ENCODE measurements around the gene EP400.
"Not testable (repeated sequence)": the region's sequence is repeated elsewhere in the genome, so short reads cannot be mapped to it uniquely, and the experiment has no call there.

The EP400 gene

DNA sequence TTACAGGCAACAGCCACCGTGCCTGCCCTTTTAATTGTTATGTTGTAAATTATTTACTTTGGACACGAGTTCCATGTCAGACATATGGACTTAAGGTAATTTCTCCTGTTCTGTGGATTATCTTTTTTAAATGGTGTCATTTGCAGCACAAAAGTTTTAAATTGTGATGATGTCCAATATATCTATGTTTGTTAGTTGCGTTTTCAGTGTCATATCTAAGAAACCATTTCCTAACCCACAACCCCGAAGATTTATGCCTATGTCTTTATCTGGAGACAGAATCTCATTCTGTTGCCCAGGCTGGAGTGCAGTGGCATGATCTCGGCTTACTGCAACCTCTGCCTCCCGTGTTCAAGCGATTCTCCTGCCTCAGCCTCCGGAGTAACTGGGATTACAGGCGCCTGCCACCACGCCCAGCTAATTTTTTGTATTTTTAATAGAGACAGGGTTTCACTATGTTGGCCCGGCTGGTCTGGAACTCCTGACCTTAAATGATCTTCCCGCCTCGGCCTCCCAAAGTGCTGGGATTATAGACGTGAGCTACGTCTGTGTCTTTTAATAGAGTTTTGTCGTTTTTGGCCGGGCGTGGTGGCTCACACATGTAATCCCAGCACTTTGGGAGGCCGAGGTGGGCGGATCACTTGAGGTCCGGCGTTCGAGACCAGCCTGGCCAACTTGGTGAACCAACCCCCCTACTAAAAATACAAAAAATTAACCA, 870 bp upstream of the EP400 start:
- H3K9ac ChIP-seq (ENCODE audit: low read depth, low read length); H3K36me3 ChIP-seq (ENCODE audit: control insufficient read depth, insufficient read depth, low read length); H3K4me1 ChIP-seq (ENCODE audit: control insufficient read depth, insufficient read depth, low read length); H3K27me3 ChIP-seq (ENCODE audit: control insufficient read depth, insufficient read depth, low read length); H3K9me3 ChIP-seq (ENCODE audit: control insufficient read depth, insufficient read depth, low read length): not testable (repeated sequence)
- H3K4me3 ChIP-seq (ENCODE audit: low read depth, low read length) = peak overlapping the region; percentile 52

DNA sequence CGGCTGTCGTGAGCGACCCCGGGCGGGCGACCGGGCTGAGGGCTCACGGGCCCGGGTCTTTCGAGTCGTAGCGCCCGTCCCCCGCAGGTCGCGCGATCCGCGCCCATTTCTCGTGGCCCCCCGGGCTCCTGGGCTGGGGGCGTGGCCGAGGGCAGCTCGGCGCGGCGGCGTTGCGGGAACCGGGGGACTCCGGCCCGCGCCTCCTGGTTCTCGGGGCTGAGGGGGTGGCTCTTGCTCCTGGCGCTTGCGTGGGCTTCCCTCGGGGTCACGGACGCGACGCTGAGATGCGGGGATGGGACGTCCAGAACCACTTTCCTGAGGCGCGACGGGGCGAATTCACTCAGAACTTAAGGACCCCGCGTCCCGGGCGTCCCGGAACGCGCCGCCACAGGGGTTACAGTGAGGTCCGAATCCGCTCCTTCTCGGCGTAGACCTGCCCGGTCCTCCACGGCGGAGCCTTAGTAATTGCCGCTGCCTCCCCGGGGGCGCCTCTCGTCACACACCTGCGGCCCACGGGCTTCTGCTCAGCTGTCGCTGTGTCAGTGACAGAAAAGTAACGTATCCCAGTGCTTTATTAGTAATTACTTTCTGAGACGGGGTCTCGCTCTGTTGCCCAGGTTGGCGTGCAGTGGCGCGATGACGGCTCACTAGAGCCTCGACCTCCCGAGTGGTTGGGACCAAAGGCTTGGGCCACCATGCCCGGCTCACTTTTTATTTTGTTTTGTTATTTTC, 606 bp downstream of the EP400 start:
- no peaks in the 10 kb centered on the region for H3K36me3 ChIP-seq (ENCODE audit: control insufficient read depth, insufficient read depth, low read length)

GRCh38 chr12:131953810-131954209, 4.1 kb downstream of the EP400 start:
- not testable (repeated sequence) for H3K36me3 ChIP-seq (ENCODE audit: control insufficient read depth, insufficient read depth, low read length); H3K4me3 ChIP-seq (ENCODE audit: low read depth, low read length); H3K9ac ChIP-seq (ENCODE audit: low read depth, low read length); H3K9me3 ChIP-seq (ENCODE audit: control insufficient read depth, insufficient read depth, low read length); H3K27me3 ChIP-seq (ENCODE audit: control insufficient read depth, insufficient read depth, low read length); H3K4me1 ChIP-seq (ENCODE audit: control insufficient read depth, insufficient read depth, low read length)

More for the DNA sequence above, 606 bp downstream of the EP400 start:
- H3K27me3 ChIP-seq (ENCODE audit: control insufficient read depth, insufficient read depth, low read length) = no peaks in the 10 kb centered on the region
- peak overlapping the region; percentile 74 for H3K4me3 ChIP-seq (ENCODE audit: low read depth, low read length)
- no peaks in the 10 kb centered on the region for H3K9me3 ChIP-seq (ENCODE audit: control insufficient read depth, insufficient read depth, low read length)
- H3K4me1 ChIP-seq (ENCODE audit: control insufficient read depth, insufficient read depth, low read length) = no peaks in the 10 kb centered on the region
- H3K9ac ChIP-seq (ENCODE audit: low read depth, low read length) = peak overlapping the region; percentile 60

DNA sequence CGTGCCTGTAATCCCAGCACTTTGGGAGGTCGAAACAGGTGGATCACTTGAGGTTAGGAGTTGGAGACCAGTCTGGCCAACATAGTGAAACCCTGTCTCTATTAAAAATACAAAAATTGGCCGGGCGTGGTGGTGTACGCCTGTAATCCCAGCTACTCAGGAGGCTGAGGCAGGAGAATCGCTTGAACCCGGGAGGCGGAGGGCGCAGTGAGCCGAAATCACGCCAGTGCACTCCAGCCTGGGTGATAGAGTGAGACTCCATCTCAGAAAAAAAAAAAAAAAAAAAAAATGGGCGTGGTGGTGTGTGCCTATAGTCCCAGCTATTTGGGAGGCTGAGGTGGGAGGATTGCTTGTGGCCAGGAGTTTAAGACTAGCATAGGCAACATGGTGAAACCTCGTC, 4.7 kb downstream of the EP400 start:
- H3K9me3 ChIP-seq (ENCODE audit: control insufficient read depth, insufficient read depth, low read length); H3K36me3 ChIP-seq (ENCODE audit: control insufficient read depth, insufficient read depth, low read length); H3K4me3 ChIP-seq (ENCODE audit: low read depth, low read length); H3K9ac ChIP-seq (ENCODE audit: low read depth, low read length); H3K4me1 ChIP-seq (ENCODE audit: control insufficient read depth, insufficient read depth, low read length); H3K27me3 ChIP-seq (ENCODE audit: control insufficient read depth, insufficient read depth, low read length): not testable (repeated sequence)

DNA sequence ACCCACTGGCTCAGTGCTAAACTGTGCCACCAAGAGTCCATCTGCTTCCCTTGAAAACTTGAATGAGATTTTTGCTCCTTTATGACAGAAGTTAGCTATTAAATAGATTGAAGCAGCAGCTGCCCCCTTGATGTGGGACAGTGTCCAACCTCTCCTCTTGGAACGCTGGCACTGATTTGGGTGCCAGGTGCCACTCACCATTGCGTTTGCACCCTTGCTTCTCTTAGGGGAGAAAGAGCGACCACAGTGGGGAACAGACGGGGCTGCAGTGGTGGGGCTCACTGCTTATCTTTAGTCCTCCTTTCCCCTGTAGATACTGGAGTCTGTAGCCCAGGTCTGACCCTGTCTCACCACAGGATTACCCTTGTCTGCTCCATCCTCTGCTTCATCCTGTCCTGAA, 9.4 kb downstream of the EP400 start:
- Histone ChIP-seq H3K27me3 (ENCODE audit: control insufficient read depth, insufficient read depth, low read length) (no peaks in the 10 kb centered on the region), H3K9me3 (ENCODE audit: control insufficient read depth, insufficient read depth, low read length) (no peaks in the 10 kb centered on the region), H3K36me3 (ENCODE audit: control insufficient read depth, insufficient read depth, low read length) (peaks cover 4% of the 10 kb centered on the region), H3K4me1 (ENCODE audit: control insufficient read depth, insufficient read depth, low read length) (no peaks in the 10 kb centered on the region), H3K9ac (ENCODE audit: low read depth, low read length) (no peak overlapping the region), H3K4me3 (ENCODE audit: low read depth, low read length) (no peak overlapping the region)

GRCh38 chr12:131959641-131960589, 10.2 kb downstream of the EP400 start:
- Histone ChIP-seq H3K9ac (ENCODE audit: low read depth, low read length) (no peak overlapping the region), H3K9me3 (ENCODE audit: control insufficient read depth, insufficient read depth, low read length) (no peaks in the 10 kb centered on the region), H3K27me3 (ENCODE audit: control insufficient read depth, insufficient read depth, low read length) (no peaks in the 10 kb centered on the region), H3K4me3 (ENCODE audit: low read depth, low read length) (no peak overlapping the region), H3K36me3 (ENCODE audit: control insufficient read depth, insufficient read depth, low read length) (peaks cover 4% of the 10 kb centered on the region), H3K4me1 (ENCODE audit: control insufficient read depth, insufficient read depth, low read length) (no peaks in the 10 kb centered on the region)

DNA sequence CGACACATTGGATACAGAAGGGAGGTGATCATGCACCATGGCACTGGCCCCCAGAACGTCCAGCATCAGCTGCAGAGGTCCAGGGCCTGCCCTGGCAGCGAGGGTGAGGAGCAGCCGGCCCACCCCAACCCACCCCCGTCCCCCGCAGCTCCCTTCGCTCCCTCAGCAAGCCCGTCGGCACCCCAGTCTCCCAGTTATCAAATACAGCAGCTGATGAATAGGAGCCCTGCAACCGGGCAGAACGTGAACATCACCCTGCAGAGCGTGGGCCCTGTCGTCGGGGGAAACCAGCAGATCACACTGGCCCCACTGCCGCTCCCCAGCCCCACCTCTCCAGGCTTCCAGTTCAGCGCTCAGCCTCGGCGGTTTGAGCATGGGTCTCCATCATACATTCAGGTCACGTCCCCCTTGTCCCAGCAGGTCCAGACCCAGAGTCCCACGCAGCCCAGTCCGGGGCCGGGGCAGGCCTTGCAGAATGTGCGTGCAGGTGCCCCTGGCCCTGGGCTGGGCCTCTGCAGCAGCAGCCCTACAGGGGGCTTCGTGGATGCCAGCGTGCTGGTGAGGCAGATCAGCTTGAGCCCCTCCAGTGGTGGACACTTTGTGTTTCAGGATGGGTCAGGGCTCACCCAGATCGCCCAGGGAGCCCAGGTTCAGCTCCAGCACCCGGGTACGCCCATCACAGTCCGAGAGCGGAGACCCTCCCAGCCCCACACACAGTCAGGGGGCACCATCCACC, 11.0 kb downstream of the EP400 start:
- not testable (repeated sequence) for H3K9ac ChIP-seq (ENCODE audit: low read depth, low read length); H3K9me3 ChIP-seq (ENCODE audit: control insufficient read depth, insufficient read depth, low read length); H3K36me3 ChIP-seq (ENCODE audit: control insufficient read depth, insufficient read depth, low read length); H3K4me1 ChIP-seq (ENCODE audit: control insufficient read depth, insufficient read depth, low read length); H3K27me3 ChIP-seq (ENCODE audit: control insufficient read depth, insufficient read depth, low read length); H3K4me3 ChIP-seq (ENCODE audit: low read depth, low read length)

- H3K4me3 ChIP-seq (ENCODE audit: low read depth, low read length); H3K9me3 ChIP-seq (ENCODE audit: control insufficient read depth, insufficient read depth, low read length); H3K36me3 ChIP-seq (ENCODE audit: control insufficient read depth, insufficient read depth, low read length); H3K4me1 ChIP-seq (ENCODE audit: control insufficient read depth, insufficient read depth, low read length); H3K27me3 ChIP-seq (ENCODE audit: control insufficient read depth, insufficient read depth, low read length); H3K9ac ChIP-seq (ENCODE audit: low read depth, low read length): not testable (repeated sequence)
Observed at GRCh38 chr12:131961328-131961727, 11.6 kb downstream of the EP400 start.

DNA sequence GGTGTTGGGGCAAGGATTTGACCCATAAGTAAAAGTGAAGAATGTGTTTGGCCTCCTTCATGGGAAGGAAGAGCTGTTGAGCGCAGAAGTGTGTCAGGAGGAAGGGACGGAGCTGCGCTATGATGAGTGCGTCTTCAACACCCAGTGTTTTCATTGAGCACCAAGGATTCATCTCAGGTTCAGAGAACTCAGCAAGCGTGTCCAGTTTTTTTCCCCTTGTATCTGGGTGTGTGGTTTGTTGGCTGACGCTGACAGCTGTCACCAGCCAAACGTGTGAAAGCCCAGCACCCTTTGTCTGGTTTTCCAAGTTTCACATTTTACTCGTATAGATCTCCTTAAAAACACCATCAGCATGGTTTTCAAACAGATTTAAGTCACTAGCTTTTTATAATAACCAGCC, 12.3 kb downstream of the EP400 start:
- no peak overlapping the region for H3K4me3 ChIP-seq (ENCODE audit: low read depth, low read length)
- H3K36me3 ChIP-seq (ENCODE audit: control insufficient read depth, insufficient read depth, low read length) = peaks cover 4% of the 10 kb centered on the region
- H3K9ac ChIP-seq (ENCODE audit: low read depth, low read length) = no peak overlapping the region
- H3K4me1 ChIP-seq (ENCODE audit: control insufficient read depth, insufficient read depth, low read length) = no peaks in the 10 kb centered on the region
- H3K9me3 ChIP-seq (ENCODE audit: control insufficient read depth, insufficient read depth, low read length) = no peaks in the 10 kb centered on the region
- no peaks in the 10 kb centered on the region for H3K27me3 ChIP-seq (ENCODE audit: control insufficient read depth, insufficient read depth, low read length)

DNA sequence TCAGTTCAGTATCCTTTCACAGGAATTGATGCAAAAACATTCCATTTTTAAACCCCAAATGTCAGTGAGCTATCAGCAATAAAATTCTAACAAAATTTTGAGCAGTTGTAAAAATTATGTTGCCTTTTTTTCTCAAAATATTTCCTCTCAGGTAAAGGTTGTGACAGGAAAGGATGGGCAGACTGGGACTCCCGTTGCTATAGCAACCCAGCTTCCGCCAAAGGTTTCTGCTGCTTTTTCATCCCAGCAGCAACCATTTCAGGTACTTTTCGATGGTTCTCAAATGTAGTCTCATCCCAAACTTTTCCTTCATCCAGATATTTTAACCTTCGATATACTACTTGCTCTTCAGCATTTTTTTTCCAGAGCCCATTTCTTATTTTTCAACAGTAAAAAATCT, 13.6 kb downstream of the EP400 start:
- H3K27me3 ChIP-seq (ENCODE audit: control insufficient read depth, insufficient read depth, low read length) = no peaks in the 10 kb centered on the region
- H3K9me3 ChIP-seq (ENCODE audit: control insufficient read depth, insufficient read depth, low read length) = no peaks in the 10 kb centered on the region
- H3K4me1 ChIP-seq (ENCODE audit: control insufficient read depth, insufficient read depth, low read length) = no peaks in the 10 kb centered on the region
- peaks cover 4% of the 10 kb centered on the region for H3K36me3 ChIP-seq (ENCODE audit: control insufficient read depth, insufficient read depth, low read length)
- no peak overlapping the region for H3K4me3 ChIP-seq (ENCODE audit: low read depth, low read length)
- no peak overlapping the region for H3K9ac ChIP-seq (ENCODE audit: low read depth, low read length)

DNA sequence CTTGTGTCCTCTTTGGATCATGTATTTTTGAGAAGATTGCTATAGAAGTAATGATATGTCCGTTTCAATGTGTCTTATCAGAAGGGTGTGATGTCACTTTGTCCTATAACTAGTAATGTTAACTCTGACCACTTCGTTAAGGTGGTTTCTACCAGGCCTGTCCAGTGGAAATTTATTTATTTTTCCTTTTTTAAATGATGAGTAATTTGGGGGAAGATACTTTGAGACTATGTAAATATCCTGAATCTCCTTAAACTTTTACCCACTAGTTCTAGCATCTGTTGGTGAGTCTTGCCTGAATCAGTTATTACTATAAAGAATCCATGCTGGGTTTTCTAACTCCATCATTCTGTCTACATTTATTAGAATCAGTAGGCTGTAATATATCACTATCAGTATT, 15.3 kb downstream of the EP400 start:
- Histone ChIP-seq H3K4me3 (ENCODE audit: low read depth, low read length) (no peak overlapping the region), H3K27me3 (ENCODE audit: control insufficient read depth, insufficient read depth, low read length) (no peaks in the 10 kb centered on the region), H3K9me3 (ENCODE audit: control insufficient read depth, insufficient read depth, low read length) (no peaks in the 10 kb centered on the region), H3K4me1 (ENCODE audit: control insufficient read depth, insufficient read depth, low read length) (no peaks in the 10 kb centered on the region), H3K9ac (ENCODE audit: low read depth, low read length) (no peak overlapping the region), H3K36me3 (ENCODE audit: control insufficient read depth, insufficient read depth, low read length) (peaks cover 4% of the 10 kb centered on the region)

Measured in iPS-15b (cell line).